ENCODE data around the gene FANCC.

DNA sequence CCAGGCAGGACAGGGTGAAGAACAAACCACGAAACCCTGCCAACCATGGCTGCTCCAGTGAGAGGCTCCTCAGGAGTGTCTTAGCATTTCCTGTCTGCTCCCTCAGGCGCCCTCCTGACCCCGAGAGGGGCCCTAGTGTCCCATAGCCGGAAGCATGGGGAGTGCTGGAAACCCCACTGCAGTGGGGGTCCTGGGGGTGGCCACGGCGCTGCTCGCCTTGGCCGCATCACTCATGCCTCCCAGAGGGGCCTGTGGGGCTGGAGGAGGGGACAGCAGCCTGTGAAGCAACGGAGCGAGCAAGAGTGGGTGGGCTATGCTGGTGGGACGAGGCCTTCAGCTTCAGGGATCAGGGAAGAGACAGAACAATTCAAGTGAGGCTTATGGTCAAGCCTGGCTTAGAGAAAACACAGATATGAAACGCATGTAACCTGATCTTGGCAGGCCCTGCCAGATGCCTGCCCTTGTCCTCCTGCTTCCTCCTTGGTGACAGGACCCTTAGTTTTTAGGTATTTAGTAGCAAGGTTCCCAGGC is 219.1 kb downstream of the FANCC start:
- peak in 1 of 3 donors; percentile 62 for TF ChIP-seq POLR2AphosphoS5 (IDR thresholded peaks at IDR 0.05)
- TF ChIP-seq, protein P1, sequence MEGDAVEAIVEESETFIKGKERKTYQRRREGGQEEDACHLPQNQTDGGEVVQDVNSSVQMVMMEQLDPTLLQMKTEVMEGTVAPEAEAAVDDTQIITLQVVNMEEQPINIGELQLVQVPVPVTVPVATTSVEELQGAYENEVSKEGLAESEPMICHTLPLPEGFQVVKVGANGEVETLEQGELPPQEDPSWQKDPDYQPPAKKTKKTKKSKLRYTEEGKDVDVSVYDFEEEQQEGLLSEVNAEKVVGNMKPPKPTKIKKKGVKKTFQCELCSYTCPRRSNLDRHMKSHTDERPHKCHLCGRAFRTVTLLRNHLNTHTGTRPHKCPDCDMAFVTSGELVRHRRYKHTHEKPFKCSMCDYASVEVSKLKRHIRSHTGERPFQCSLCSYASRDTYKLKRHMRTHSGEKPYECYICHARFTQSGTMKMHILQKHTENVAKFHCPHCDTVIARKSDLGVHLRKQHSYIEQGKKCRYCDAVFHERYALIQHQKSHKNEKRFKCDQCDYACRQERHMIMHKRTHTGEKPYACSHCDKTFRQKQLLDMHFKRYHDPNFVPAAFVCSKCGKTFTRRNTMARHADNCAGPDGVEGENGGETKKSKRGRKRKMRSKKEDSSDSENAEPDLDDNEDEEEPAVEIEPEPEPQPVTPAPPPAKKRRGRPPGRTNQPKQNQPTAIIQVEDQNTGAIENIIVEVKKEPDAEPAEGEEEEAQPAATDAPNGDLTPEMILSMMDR (IDR thresholded peaks at IDR 0.05 in 8 of 11, conservative IDR thresholded peaks at IDR 0.05 in 3 of 11): no peak

Measured in spleen (tissue), 7 donors.